Stomach (tissue), 4 donors: ENCODE results near the gene CSMD2.

Source experiments
- CTCF ChIP-seq, 7 experiments: fragments of 450-650 bp in 4 of 7; fragments of 200-600 bp in 3 of 7; sonication (generic) in 3 of 7; IDR thresholded peaks; one replicate each; pipeline ENCODE4 v1.5.1; 2016 to 2019; ENCODE audit warnings: antibody characterized with exemption in 7 of 7, control low read depth in 2 of 7, mild to moderate bottlenecking in 1 of 7
- EP300 ChIP-seq: sonication (generic); formaldehyde crosslinking; IDR thresholded peaks from one replicate; pipeline ENCODE4 v1.6.1; 2017; ENCODE audit warnings: antibody characterized with exemption
- POLR2A ChIP-seq, 4 donors: fragments of 450-650 bp; IDR thresholded peaks; one replicate each; pipeline ENCODE4 v1.6.1; 2016; ENCODE audit warnings: antibody characterized with exemption in 4 of 4, control low read depth in 2 of 4, mild to moderate bottlenecking in 1 of 4, moderate library complexity in 1 of 4

GRCh38 chr1:33532936-33533335, 632.1 kb downstream of the CSMD2 start:
- no peak for TF ChIP-seq POLR2A (IDR thresholded peaks at IDR 0.05)
- TF ChIP-seq CTCF (IDR thresholded peaks at IDR 0.05), result no peak
- no peak for TF ChIP-seq EP300
